ENCODE data around the gene OSCP1.

The OSCP1 gene

DNA sequence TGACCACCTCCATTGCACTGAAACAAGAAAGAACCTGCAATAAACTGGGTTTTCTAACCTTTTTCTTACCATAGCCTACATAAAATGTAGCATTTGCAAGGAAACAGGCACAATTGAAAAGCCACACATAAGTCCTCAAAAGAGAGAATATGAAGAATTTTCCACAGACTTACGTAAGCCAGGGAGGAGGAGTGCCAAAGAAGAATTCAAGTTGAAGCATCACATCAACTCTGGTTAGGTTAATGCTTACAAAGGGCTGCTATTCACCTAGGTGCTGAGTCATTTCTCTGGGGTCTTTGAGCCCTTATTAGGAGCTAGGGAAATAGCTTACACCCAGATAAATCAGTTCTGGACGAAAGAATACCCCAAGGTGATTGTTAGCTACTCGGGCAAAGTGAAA lies 9.6 kb downstream of the OSCP1 start:
- H3K27ac ChIP-seq (ENCODE audit: low read depth, low read length): no peak overlapping the region
- H3K36me3 ChIP-seq (ENCODE audit: insufficient read depth, low read length): peaks cover 11% of the 10 kb centered on the region
- H3K9me3 ChIP-seq (ENCODE audit: low read length): no peaks in the 10 kb centered on the region
- H3K27me3 ChIP-seq (ENCODE audit: control insufficient read depth in 1 of 2, insufficient read depth in 2 of 2, low read length in 2 of 2): no peaks in the 10 kb centered on the region
- H3K9ac ChIP-seq (ENCODE audit: low read length): no peak overlapping the region
- H3K4me3 ChIP-seq (ENCODE audit: low read depth in 1 of 2, low read length in 2 of 2): no peak overlapping the region
- H3K4me1 ChIP-seq (ENCODE audit: insufficient read depth, low read length): no peaks in the 10 kb centered on the region

DNA sequence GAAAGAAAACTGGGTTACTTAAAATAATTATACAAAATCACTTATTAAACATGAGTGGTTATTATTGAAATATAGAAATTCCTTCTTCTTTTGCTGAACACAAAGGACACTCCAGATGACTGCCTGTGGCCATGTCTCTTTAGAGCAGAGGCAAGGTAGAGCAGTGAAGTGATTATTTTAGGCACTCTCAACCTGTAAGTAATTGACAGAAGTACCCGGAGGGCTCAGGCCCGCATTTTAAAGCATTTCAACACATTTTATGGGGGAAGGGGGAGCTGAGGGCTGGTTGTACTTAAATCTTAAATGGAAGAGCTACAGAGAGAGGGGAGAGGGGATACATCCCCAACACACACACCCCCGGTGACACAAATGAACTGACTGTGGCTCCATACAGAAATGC lies 10.2 kb downstream of the OSCP1 start:
- Histone ChIP-seq H3K27ac (ENCODE audit: low read depth, low read length) (no peak overlapping the region), H3K9ac (ENCODE audit: low read length) (no peak overlapping the region), H3K4me1 (ENCODE audit: insufficient read depth, low read length) (no peaks in the 10 kb centered on the region), H3K27me3 (ENCODE audit: control insufficient read depth in 1 of 2, insufficient read depth in 2 of 2, low read length in 2 of 2) (no peaks in the 10 kb centered on the region), H3K36me3 (ENCODE audit: insufficient read depth, low read length) (peaks cover 11% of the 10 kb centered on the region), H3K4me3 (ENCODE audit: low read depth in 1 of 2, low read length in 2 of 2) (no peak overlapping the region), H3K9me3 (ENCODE audit: low read length) (no peaks in the 10 kb centered on the region)

DNA sequence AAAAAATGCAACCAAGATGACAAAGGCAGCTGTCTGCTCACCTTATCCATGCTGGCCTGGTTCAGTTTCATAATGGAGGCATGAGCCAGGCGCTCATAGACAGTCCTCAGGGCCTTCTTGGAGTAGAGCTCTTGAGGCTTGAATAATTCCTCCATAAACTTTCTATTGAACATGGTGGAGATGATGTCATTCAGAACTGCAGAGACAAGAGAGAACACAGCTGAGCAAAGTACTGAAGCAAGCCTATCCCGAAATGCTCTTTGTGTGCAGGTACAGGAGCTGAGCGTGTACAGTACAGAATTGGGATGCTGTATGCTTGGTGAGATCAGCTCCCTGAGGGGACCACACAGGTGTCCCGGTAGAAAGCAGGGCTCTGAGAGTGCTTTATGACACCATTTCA lies 11.5 kb downstream of the OSCP1 start:
- Histone ChIP-seq H3K9ac (ENCODE audit: low read length) (no peak overlapping the region), H3K27me3 (ENCODE audit: control insufficient read depth in 1 of 2, insufficient read depth in 2 of 2, low read length in 2 of 2) (no peaks in the 10 kb centered on the region), H3K4me1 (ENCODE audit: insufficient read depth, low read length) (no peaks in the 10 kb centered on the region), H3K36me3 (ENCODE audit: insufficient read depth, low read length) (peaks cover 11% of the 10 kb centered on the region), H3K4me3 (ENCODE audit: low read depth in 1 of 2, low read length in 2 of 2) (no peak overlapping the region), H3K27ac (ENCODE audit: low read depth, low read length) (no peak overlapping the region), H3K9me3 (ENCODE audit: low read length) (no peaks in the 10 kb centered on the region)

DNA sequence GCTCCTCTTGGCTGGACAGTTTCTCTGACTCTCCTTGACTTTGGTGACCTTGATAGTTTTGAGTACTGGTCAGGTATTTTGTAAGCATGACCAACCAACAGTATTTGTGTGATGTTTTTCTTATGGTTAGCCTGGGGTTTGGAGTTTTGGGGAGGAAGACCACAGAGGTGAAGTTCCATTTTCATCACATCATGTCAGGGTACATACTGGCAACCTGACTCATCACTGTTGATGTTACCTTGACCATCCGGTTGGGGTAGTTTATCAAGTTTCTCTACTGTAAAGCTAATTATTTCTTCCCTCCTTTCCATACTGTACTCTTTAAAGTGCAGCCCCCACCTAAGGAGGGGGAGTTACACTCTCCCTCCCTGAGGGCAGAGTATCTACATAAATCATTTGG lies 13.4 kb downstream of the OSCP1 start:
- no peaks in the 10 kb centered on the region for H3K27me3 ChIP-seq (ENCODE audit: control insufficient read depth in 1 of 2, insufficient read depth in 2 of 2, low read length in 2 of 2)
- no peak overlapping the region for H3K9ac ChIP-seq (ENCODE audit: low read length)
- no peak overlapping the region for H3K4me3 ChIP-seq (ENCODE audit: low read depth in 1 of 2, low read length in 2 of 2)
- no peaks in the 10 kb centered on the region for H3K4me1 ChIP-seq (ENCODE audit: insufficient read depth, low read length)
- no peak overlapping the region for H3K27ac ChIP-seq (ENCODE audit: low read depth, low read length)
- no peaks in the 10 kb centered on the region for H3K9me3 ChIP-seq (ENCODE audit: low read length)
- peaks cover 27% of the 10 kb centered on the region for H3K36me3 ChIP-seq (ENCODE audit: insufficient read depth, low read length)

DNA sequence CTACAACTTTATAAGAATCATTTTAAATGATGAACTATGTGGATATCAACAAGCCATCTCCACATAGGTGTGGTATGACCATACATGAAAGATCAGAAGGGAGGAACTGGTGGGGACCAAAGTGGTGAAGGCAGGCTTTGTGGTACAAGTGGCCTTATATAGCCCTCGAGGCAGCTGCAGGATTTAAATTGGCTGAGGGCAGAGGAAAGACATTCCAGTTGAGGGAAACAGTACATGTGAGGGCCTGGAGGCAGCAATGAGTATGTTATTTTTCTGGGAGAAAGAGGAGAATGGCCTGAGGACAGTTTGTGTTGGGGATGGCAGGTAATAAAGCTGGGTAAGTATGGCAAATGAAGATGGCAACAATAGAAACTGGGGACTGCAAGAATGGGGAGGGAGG lies 17.1 kb downstream of the OSCP1 start:
- no peak overlapping the region for H3K27ac ChIP-seq (ENCODE audit: low read depth, low read length)
- no peaks in the 10 kb centered on the region for H3K4me1 ChIP-seq (ENCODE audit: insufficient read depth, low read length)
- H3K9me3 ChIP-seq (ENCODE audit: low read length): no peaks in the 10 kb centered on the region
- no peak overlapping the region for H3K4me3 ChIP-seq (ENCODE audit: low read depth in 1 of 2, low read length in 2 of 2)
- no peak overlapping the region for H3K9ac ChIP-seq (ENCODE audit: low read length)
- H3K27me3 ChIP-seq (ENCODE audit: control insufficient read depth in 1 of 2, insufficient read depth in 2 of 2, low read length in 2 of 2): no peaks in the 10 kb centered on the region
- peaks cover 32% of the 10 kb centered on the region for H3K36me3 ChIP-seq (ENCODE audit: insufficient read depth, low read length)

DNA sequence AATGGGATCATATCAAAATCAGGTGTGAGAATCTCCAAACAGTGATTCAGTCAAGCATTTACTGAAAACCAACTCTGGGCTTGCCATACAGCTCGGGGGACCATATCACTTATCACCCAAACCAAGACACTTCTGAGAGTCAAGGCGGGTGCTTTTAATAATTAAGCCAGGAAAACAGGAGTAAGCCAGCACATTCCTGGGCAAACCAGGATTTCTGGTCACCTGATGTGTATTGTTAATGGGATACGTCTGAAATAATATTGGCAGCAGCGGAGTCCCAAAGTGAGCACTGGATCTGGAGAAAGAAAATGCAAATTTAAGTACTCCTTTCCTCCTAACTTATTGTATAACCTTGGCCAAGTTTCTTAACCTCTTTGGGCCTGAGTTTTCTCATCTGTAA lies 17.6 kb downstream of the OSCP1 start:
- Histone ChIP-seq H3K9me3 (ENCODE audit: low read length) (no peaks in the 10 kb centered on the region), H3K27ac (ENCODE audit: low read depth, low read length) (no peak overlapping the region), H3K27me3 (ENCODE audit: control insufficient read depth in 1 of 2, insufficient read depth in 2 of 2, low read length in 2 of 2) (no peaks in the 10 kb centered on the region), H3K4me1 (ENCODE audit: insufficient read depth, low read length) (no peaks in the 10 kb centered on the region), H3K36me3 (ENCODE audit: insufficient read depth, low read length) (peaks cover 30% of the 10 kb centered on the region), H3K4me3 (ENCODE audit: low read depth in 1 of 2, low read length in 2 of 2) (no peak overlapping the region), H3K9ac (ENCODE audit: low read length) (no peak overlapping the region)

DNA sequence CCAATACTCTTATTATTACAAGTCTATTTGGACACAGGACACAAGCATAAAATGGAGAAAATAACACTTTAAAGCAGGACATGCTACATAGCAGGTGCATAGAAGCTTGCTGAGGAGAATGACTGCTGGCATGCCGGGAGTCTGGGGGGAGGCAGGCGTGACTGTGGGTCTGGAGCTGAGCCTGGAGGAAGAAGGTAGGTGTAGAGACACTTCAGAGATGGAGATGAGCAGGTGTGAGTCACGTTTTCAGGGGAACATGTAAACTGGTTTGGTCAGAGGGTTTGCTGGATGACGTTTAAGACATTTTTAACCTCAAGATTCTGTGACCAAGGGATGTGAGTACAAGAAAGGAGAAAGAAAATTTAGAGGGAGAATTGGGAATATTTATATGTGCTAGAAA lies 24.5 kb downstream of the OSCP1 start:
- Histone ChIP-seq H3K36me3 (ENCODE audit: insufficient read depth, low read length) (peaks cover 18% of the 10 kb centered on the region), H3K9me3 (ENCODE audit: low read length) (no peaks in the 10 kb centered on the region), H3K4me3 (ENCODE audit: low read depth in 1 of 2, low read length in 2 of 2) (no peak overlapping the region), H3K4me1 (ENCODE audit: insufficient read depth, low read length) (no peaks in the 10 kb centered on the region), H3K27ac (ENCODE audit: low read depth, low read length) (no peak overlapping the region), H3K27me3 (ENCODE audit: control insufficient read depth in 1 of 2, insufficient read depth in 2 of 2, low read length in 2 of 2) (no peaks in the 10 kb centered on the region), H3K9ac (ENCODE audit: low read length) (no peak overlapping the region)

DNA sequence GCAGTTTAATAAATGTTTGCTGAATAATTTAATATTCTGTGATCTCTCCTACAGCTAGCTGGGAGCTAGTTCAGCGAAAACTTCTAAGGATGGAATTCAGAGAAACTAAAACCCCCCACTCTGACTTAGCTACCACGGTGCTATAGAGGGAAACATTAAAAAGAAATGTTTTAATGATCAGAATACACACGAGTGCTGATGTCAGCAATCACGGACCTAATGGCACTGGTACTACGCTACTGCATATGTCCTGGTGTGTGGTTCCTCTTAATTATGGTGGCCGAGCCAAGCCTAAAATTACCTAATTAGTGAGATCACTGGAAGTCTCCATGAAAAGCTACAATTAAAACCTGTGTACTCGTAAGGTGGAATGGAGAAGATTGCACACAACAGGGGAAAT lies 28.6 kb downstream of the OSCP1 start:
- no peaks in the 10 kb centered on the region for H3K4me1 ChIP-seq (ENCODE audit: insufficient read depth, low read length)
- H3K36me3 ChIP-seq (ENCODE audit: insufficient read depth, low read length): peaks cover 23% of the 10 kb centered on the region
- no peak overlapping the region for H3K4me3 ChIP-seq (ENCODE audit: low read depth in 1 of 2, low read length in 2 of 2)
- H3K27me3 ChIP-seq (ENCODE audit: control insufficient read depth in 1 of 2, insufficient read depth in 2 of 2, low read length in 2 of 2): no peaks in the 10 kb centered on the region
- no peaks in the 10 kb centered on the region for H3K9me3 ChIP-seq (ENCODE audit: low read length)
- H3K9ac ChIP-seq (ENCODE audit: low read length): no peak overlapping the region
- no peak overlapping the region for H3K27ac ChIP-seq (ENCODE audit: low read depth, low read length)

DNA sequence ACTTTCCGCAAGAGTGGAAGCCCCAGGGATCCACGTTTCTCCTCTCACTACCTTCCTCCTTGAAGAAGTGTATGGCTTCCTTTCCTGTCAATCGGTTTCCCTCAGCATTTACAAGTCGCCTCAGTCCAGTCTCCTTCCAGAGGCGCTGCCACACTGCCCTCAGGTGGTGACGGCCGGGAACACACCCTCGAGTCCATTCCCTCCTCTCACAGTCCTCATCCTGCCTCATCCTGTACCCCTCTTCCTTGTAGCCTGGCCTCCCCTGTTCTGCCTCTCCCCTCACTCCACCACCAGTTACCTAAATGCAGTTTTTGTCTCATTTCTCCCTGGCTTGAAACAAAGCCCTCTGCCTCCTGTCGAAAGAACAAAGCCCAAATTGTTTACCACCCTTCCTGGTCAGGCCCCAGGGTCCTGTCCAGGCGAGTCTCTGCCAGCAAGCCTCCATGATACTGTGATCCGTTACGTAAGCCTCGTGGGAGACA lies 29.4 kb downstream of the OSCP1 start:
- Histone ChIP-seq H3K36me3 (ENCODE audit: insufficient read depth, low read length) (peaks cover 23% of the 10 kb centered on the region), H3K4me1 (ENCODE audit: insufficient read depth, low read length) (no peaks in the 10 kb centered on the region), H3K27me3 (ENCODE audit: control insufficient read depth in 1 of 2, insufficient read depth in 2 of 2, low read length in 2 of 2) (no peaks in the 10 kb centered on the region), H3K4me3 (ENCODE audit: low read depth in 1 of 2, low read length in 2 of 2) (no peak overlapping the region), H3K9ac (ENCODE audit: low read length) (no peak overlapping the region), H3K9me3 (ENCODE audit: low read length) (no peaks in the 10 kb centered on the region), H3K27ac (ENCODE audit: low read depth, low read length) (no peak overlapping the region)

DNA sequence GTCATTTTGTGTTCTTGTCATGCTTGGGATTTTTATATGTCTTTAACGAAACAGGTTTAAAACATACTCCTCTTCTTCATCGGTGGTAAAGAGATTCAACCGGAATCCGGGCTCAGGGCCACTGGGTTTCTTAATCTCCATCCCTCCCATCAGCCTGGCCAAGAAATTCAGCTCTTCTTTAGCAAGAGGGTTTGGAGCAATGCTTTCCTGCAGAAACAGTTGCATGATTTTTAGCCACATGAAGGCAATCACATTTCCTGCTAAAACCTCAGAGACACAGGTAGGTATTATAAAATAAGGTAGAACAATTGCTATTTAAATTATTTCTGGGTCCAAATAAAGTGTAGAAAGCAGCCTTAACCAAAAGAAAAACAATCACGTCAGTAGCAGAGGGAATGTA lies 29.8 kb downstream of the OSCP1 start:
- no peak overlapping the region for H3K27ac ChIP-seq (ENCODE audit: low read depth, low read length)

DNA sequence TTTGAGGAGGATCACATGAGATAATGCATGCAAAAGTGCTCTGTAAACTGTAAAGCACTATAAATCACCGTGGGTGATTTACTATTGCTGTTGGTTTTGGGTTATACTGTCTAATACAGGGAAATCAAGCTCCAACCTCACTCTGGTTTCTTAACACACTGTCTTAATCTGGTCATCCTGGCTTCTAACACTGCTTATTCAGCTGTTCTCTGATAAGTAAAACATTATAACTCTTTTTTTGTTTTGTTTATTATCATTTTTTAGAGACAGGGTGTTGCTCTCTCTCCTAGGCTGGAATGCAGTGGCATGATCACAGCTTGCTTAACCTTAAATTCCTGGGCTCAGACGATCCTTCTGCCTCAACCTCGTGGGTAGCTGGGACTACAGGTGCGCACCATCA lies 30.7 kb downstream of the OSCP1 start:
- H3K4me3 ChIP-seq (ENCODE audit: low read depth in 1 of 2, low read length in 2 of 2): no peak overlapping the region
- H3K9me3 ChIP-seq (ENCODE audit: low read length): no peaks in the 10 kb centered on the region
- H3K4me1 ChIP-seq (ENCODE audit: insufficient read depth, low read length): no peaks in the 10 kb centered on the region
- no peak overlapping the region for H3K27ac ChIP-seq (ENCODE audit: low read depth, low read length)
- H3K9ac ChIP-seq (ENCODE audit: low read length): no peak overlapping the region
- H3K27me3 ChIP-seq (ENCODE audit: control insufficient read depth in 1 of 2, insufficient read depth in 2 of 2, low read length in 2 of 2): no peaks in the 10 kb centered on the region
- peaks cover 23% of the 10 kb centered on the region for H3K36me3 ChIP-seq (ENCODE audit: insufficient read depth, low read length)

More for the DNA sequence above, 29.8 kb downstream of the OSCP1 start:
- no peaks in the 10 kb centered on the region for H3K9me3 ChIP-seq (ENCODE audit: low read length)
- H3K36me3 ChIP-seq (ENCODE audit: insufficient read depth, low read length): peaks cover 23% of the 10 kb centered on the region
- H3K9ac ChIP-seq (ENCODE audit: low read length): no peak overlapping the region
- H3K4me3 ChIP-seq (ENCODE audit: low read depth in 1 of 2, low read length in 2 of 2): no peak overlapping the region
- H3K27me3 ChIP-seq (ENCODE audit: control insufficient read depth in 1 of 2, insufficient read depth in 2 of 2, low read length in 2 of 2): no peaks in the 10 kb centered on the region
- no peaks in the 10 kb centered on the region for H3K4me1 ChIP-seq (ENCODE audit: insufficient read depth, low read length)

DNA sequence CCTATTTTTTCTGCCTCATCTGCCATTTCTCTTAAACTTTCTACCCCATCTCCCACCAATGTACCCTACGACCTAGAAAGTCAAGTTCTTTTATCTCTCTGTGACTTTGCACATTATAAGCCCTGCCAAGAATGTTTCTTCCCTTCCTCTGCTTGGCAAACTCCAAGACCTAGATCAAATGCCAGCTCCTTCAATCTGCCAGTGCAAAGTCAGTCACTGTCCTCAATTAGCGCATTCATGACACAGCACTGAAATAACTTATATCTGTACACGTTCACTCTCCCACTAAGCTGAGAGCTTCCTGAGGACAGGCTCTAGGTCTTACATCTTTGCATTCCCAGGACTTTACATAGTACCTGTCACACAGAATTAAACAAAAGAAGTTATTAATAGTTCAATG lies 31.1 kb downstream of the OSCP1 start:
- Histone ChIP-seq H3K36me3 (ENCODE audit: insufficient read depth, low read length) (peaks cover 23% of the 10 kb centered on the region), H3K9ac (ENCODE audit: low read length) (no peak overlapping the region), H3K9me3 (ENCODE audit: low read length) (no peaks in the 10 kb centered on the region), H3K4me1 (ENCODE audit: insufficient read depth, low read length) (no peaks in the 10 kb centered on the region), H3K4me3 (ENCODE audit: low read depth in 1 of 2, low read length in 2 of 2) (no peak overlapping the region), H3K27ac (ENCODE audit: low read depth, low read length) (no peak overlapping the region), H3K27me3 (ENCODE audit: control insufficient read depth in 1 of 2, insufficient read depth in 2 of 2, low read length in 2 of 2) (no peaks in the 10 kb centered on the region)

Data from muscle layer of colon (tissue), 2 donors.